Measurements from ENCODE around the gene ZNF331.

ZNF331 gene

GRCh38 chr19:53577968-53578367 is 40.0 kb downstream of the ZNF331 start:
- DNase-seq = no peak

- DNase-seq = no peak
Measured at GRCh38 chr19:53579518-53579917, 41.6 kb downstream of the ZNF331 start.

DNA sequence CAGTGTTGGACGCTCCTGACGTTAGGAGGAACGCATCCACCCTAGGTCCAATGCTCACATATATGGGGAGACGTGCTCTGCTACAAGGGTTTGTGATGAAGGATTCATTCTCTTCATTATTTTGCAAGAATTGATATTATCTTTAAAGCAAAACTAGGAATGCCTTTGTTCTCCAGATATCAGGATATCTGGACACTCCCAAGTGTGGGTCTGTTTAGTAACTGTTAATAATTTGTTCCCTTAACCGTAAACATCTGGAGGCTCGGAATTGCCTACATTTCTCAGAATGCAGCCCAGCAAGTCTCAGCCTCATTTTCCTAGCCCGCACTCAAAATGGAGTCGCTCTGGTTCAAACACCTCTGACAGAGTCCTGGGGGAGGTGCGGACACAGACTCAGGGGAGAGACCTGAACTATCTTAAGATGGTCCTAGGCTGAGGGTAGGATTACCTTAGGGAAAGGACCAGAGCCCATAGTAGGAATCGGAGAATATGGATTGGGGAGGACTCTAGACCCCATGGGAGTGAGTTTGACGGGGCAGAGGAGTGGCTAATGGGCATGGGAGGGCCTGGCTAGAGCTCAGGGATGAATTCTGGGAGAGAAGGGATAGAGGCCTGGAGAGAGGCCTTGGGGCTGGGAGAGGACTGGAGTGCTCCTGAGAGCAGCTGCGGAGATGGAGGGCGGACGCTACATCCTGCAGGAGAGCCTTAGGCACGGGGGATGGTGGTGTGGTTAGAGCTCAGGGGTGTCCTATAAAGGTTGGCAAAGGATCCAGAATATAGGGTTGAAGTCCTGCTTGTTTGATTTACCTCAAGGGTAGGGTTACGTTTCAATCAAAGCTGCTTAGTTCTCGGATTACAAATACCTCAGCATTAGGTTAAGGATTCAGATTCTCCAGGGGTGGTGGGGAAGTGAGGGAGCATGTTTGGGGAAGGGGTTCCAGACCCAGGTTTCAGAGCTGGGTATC is 43.2 kb downstream of the ZNF331 start:
- no peak for DNase-seq

DNA sequence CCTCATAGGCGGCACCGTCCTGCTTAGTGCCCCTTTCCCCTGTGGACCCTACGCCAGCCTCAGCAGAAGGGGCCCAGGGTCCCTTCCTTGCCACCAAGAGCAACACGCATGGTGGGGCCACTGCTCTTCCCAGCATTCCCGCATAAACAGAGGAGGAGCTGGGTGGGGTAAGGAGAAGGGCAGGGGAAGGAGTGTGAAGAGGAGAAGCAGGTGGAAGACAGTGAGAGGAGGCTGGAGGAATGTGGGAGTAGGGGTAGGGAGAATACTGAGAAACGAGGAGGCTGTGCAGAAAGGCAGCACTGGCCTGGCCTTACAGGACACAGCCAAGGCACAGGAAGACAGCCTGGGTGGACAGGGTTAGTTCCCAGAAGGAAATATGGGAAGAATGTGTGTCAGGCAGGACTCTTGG is 43.9 kb downstream of the ZNF331 start:
- DNase-seq = no peak

DNA sequence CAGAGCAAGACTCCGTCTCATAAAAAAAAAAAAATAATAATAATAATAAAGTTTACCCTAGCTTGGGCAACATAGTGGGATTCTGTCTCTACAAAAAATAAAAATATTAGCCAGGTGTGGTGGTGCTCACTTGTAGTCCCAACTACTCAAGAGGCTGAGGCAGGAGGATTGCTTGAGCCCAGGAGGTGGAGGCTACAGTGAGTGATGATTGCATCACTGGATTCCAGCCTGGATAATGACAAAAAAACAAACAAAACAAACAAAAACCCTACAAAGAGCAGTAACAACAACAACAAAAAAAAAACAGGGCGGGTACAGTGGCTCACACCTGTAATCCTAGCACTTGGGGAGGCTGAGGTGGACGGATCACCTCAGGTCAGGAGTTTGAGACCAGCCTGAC is 45.2 kb downstream of the ZNF331 start:
- no peak for DNase-seq

DNA sequence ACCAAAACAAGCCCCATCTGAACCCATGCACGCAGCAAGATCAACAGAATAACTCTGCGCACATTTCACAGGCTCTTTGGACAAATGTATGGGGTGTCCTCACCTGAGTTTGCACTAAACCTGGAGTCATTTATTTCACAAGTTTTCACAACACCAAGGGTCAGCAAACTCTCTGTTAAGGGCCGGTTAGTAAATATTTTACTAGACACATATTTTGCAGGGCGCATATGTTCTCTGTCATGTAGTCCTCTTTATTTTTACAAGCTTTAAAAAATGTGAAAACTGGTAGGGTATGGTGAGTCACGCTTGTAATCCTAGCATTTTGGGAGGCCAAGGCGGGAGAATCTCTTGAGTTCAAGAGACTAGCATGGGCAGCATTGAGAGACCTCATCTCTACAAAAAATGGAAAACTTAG is 48.3 kb downstream of the ZNF331 start:
- DNase-seq = no peak

- DNase-seq = no peak
Measured at GRCh38 chr19:53594811-53595509, 57.0 kb downstream of the ZNF331 start.

DNA sequence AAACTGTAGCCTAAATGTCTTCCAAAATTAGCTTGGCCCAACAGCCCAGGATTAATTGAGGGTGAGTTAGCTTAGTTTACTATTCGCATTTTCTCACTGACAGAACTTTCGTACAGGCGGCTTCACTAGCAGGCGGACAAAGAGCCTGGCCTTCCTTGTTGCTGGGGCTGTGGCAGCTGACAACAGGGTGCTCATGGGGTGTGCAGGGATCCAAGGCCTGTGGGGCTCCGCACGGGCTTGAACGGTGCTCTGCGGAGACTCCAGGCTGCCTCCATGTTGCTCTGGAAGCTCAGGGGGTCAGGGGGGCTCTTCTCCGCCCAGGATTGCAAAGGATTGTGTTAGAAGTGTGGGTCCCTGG is 57.5 kb downstream of the ZNF331 start:
- DNase-seq = no peak

DNA sequence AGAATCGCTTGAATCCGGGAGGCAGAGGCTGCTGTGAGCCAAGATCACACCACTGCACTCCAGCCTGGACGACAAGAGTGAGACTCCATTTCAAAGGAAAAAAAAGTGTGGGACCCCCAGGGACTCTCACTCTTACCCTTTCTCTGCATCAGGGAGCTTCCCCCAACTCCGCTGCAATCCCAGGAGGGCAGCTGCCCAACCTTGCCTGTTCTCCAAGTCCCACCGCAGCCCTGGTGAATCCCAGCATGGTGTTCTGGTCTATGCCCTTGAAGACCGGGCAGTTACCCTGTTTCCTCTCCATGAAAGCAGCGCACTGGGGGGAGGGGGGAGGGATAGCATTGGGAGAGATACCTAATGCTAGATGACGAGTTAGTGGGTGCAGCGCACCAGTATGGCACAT is 58.1 kb downstream of the ZNF331 start:
- no peak for DNase-seq

DNA sequence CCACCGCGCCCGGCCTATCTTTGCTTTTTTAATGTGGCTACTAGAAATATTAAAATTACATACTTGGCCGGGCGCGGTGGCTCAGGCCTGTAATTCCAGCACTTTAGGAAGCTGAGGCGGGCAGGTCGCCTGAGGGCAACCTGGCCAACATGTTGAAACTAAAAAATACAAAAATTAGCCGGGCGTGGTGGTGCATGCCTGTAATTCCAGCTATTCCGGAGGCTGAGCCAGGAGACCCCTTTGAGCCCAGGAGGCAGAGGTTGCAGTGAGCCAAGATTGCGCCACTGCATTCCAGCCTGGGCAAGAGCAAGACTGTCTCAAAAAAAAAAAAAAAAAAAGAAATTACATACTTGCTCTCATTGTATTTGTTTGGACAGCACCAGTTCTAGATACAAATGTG is 59.1 kb downstream of the ZNF331 start:
- no peak for DNase-seq

GRCh38 chr19:53598361-53598760 is 60.4 kb downstream of the ZNF331 start:
- no peak for DNase-seq

DNA sequence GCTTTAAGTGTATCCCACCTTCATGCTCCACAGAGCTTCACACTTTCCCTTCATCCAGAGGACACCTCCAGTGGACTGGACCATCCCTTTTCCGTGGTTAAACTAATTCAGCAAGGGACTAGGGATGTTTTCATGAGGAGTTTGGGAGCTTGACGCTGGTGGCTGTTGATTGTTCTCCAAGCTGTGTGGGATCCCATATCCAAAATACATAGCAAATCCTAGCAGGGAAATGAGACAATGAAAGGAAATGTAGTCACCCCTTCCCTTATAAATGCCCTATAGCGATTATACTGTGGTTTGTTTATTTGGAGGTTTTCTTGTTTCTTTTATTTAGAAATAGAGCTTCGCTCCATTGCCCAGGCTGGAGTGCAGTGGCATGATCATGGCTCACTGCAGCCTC is 62.3 kb downstream of the ZNF331 start:
- no peak for DNase-seq

DNA sequence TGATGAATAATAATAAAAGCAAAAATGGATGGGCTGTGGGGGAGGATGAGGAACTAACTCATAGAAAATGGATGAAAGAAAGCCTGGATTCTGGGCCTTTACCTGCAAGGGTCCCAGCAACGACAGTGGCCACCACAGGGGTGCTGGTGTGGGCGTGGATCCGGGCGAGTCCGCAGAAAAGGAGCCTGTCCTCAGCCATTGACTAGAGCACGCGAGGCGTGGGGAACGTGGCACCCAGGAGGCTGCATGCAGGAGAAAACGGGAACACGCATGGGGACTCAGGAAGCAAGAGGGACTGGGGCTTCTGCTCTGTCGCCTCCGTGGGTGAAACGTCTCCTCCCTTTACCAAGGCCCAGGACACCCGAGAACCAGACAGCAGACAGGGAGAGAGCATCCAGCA is 68.1 kb downstream of the ZNF331 start:
- DNase-seq = no peak

DNA sequence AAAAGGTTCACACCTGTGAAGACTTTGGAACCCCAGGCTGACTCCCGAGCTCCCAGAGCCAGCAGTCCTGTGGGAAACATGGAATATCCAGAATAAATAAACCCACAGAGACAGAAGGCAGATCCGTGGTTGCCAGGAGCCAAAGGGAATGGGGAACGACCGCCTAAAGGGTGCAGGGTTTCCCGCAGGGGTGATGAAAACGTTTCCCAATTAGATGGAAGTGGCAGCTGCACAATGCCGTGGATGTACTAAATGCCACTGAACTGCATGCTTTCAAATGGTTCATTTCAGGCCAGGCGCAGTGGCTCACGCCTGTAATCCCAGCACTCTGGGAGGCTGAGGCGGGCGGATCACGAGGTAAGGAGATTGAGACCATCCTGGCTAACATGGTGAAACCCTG is 70.4 kb downstream of the ZNF331 start:
- DNase-seq = no peak

- no peak for DNase-seq
Measured at GRCh38 chr19:53612762-53613526, 75.0 kb downstream of the ZNF331 start.

- no peak for DNase-seq
Measured at GRCh38 chr19:53621885-53622740, 84.2 kb downstream of the ZNF331 start.

DNA sequence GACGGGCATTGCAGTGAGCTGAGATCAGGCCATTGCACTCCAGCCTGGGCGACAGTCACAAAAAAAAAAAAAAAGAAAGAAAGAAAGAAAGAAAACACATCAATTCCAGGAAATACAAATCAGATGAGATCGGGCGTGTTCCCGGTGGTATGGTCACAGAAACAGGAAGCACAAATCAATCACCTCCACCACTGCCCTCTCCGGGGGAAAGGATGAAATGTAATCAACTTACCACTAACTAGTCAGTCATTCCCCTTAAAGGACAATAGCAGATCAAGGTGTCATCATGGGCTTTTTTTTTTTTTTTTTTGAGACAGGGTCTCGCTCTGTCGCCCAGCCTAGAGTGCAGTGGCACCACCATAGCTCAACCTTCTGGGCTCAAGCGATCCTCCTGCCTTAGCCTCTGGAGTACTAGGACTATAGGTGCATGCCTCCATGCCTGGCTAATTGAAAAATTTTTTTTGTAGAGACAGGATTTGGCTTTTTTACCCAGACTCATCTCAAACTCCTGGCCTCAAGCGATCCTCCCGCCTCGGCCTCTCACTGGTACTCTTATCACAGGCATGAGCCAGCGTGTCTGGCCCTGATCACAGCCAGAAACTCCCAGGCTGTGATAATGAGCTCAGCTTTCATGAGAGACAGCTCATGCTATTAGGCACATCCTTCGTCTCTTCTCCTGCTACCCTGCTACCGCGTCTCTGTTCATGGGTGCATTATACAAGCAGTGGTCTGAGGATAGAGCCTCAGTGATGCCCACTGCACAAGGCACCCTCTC is 87.0 kb downstream of the ZNF331 start:
- DNase-seq = no peak

DNA sequence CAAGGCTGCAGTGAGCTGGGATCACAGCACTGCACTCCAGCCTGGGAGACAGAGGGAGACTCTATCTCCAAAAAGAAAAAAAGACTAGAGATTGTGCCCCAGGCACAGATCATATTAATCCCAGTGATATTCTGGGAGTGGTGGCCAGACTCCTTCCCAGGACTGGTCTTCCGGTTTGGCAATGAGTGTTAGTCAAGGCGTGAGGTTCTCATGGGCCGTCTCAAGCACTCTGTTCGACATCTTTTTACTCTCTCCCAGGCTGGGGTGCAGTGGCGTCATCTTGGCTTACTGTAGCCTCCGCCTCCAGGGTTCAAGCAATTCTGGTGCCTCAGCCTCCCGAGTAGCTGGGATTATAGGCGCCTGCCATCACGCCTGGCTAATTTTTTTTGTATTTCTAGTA is 88.5 kb downstream of the ZNF331 start:
- no peak for DNase-seq

DNA sequence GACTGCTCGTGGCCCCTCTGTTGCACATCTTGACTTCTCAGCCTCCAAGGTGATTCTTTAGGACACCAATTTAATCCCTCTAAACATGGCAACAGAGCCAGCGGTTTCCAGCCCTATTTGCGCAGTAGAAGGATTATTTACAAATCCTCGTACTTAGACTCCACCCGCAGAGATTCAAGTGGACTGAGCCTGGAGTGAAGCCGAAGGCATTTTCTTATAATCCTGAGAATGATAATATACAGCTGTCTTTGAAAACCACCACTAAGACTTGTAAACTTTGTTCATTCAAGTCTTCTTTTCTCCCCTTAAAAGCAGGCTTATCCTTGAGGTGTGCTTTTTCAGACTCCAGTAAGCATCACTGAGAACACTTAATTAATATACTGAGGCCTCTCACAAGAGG is 89.0 kb downstream of the ZNF331 start:
- no peak for DNase-seq

Measured in cerebellar nuclear complex (tissue), 1 donor.